A549 (cell line): ENCODE data around the gene LRRC4C. TPM values are rescaled to one million over a fixed set of nuclear protein-coding genes. Genes with fewer than 3 reads are reported as not detected.

Source experiments
- ATAC-seq, 2 experiments: fragments of 200-7000 bp in 1 of 2; fragments of >200 bp in 1 of 2; cut with Nextera tagmentation in 1 of 2; cut with Tn5 transposase in 1 of 2; 3 replicates each; pipeline versions ENCODE4 v1.8.0 to v1.9.1; 2018 to 2020; ENCODE audit warnings: mild to moderate bottlenecking in 1 of 2, moderate library complexity in 1 of 2
- CTCF ChIA-PET: fragments of 300-600 bp; sonication (Branson Sonifier 250); formaldehyde crosslinking; extraction: SDS; loops from one replicate; lab custom pipeline; 2021; ENCODE audit warnings: antibody characterized with exemption, inconsistent platforms; lab: Yijun Ruan, JAX
- POLR2A ChIA-PET: fragments of 350-600 bp; formaldehyde crosslinking; extraction: SDS; loops from one replicate; lab custom pipeline; 2021; ENCODE audit warnings: antibody characterized with exemption, inconsistent platforms; lab: Yijun Ruan, JAX
- DNase-seq, 2 experiments: peaks; one replicate each; pipeline versions ENCODE4 v3.0.0 to v3.0.0-alpha.2; 2011 to 2016; ENCODE audit warnings: low read depth in 1 of 2, low spot score in 1 of 2
- FAIRE-seq: peaks from 2 replicates; lab custom pipeline; 2011; peaks lifted over from hg19 to GRCh38; lab: Jason Lieb, UNC
- H3K27ac ChIP-seq, 2 experiments: fragments of >200 bp; sonication (Bioruptor Twin); formaldehyde crosslinking; 3 replicates each; pipeline ENCODE4 v1.5.1; 2016 to 2017
- H3K4me1 ChIP-seq: fragments of >200 bp; sonication (Bioruptor Twin); formaldehyde crosslinking; 3 replicates; pipeline ENCODE4 v1.6.1; 2016
- H3K4me2 ChIP-seq: fragments of >200 bp; sonication (Bioruptor Twin); formaldehyde crosslinking; 3 replicates; pipeline ENCODE4 v1.6.1; 2016
- H3K4me3 ChIP-seq: fragments of >200 bp; sonication (Bioruptor Twin); formaldehyde crosslinking; 3 replicates; pipeline ENCODE4 v1.5.1; 2016
- H3K9me3 ChIP-seq: fragments of >200 bp; sonication (Bioruptor Twin); formaldehyde crosslinking; 3 replicates; pipeline ENCODE4 v1.6.1; 2016
- BHLHE40 ChIP-seq: IDR thresholded peaks from 2 replicates; pipeline ENCODE4 v1.6.1; 2012; ENCODE audit warnings: low read depth, low read length, inconsistent platforms
- CBX2 ChIP-seq: fragments of 200-600 bp; sonication (generic); IDR thresholded peaks from 2 replicates; pipeline ENCODE4 v1.6.1; 2016; ENCODE audit warnings: low read depth, mild to moderate bottlenecking, borderline replicate concordance
- CEBPB ChIP-seq, 2 experiments: fragments of >200 bp in 1 of 2; sonication (Bioruptor Twin) in 1 of 2; formaldehyde crosslinking in 1 of 2; IDR thresholded peaks; 2 replicates each; pipeline ENCODE4 v1.6.1; 2012 to 2016
- CHD2 ChIP-seq: fragments of 150-350 bp; IDR thresholded peaks from 2 replicates; pipeline ENCODE4 v1.6.1; 2014; ENCODE audit warnings: low read length; ENCODE audit not compliant: partially characterized antibody
- EHF ChIP-seq: fragments of 250-450 bp; sonication (Bioruptor Pico); IDR thresholded peaks from 2 replicates; pipeline ENCODE4 v1.5.0; 2020; ENCODE audit warnings: mild to moderate bottlenecking
- EHMT2 ChIP-seq: fragments of 200-600 bp; sonication (generic); IDR thresholded peaks from 2 replicates; pipeline ENCODE4 v1.6.1; 2016; ENCODE audit warnings: antibody characterized with exemption, low read depth, mild to moderate bottlenecking, moderate library complexity
- EP300 ChIP-seq, 2 experiments: fragments of >200 bp; sonication (Bioruptor Twin); formaldehyde crosslinking; IDR thresholded peaks; 2 replicates in 1 of 2; 3 replicates in 1 of 2; pipeline ENCODE4 v1.6.1; 2016 to 2017
- HEYL ChIP-seq: fragments of 250-450 bp; sonication (Bioruptor Pico); IDR thresholded peaks from 2 replicates; pipeline ENCODE4 v1.8.0; 2021; ENCODE audit warnings: mild to moderate bottlenecking, moderate library complexity
- HOXB13 ChIP-seq: fragments of 250-450 bp; sonication (Bioruptor Pico); IDR thresholded peaks from 2 replicates; pipeline ENCODE4 v1.5.0; 2020; ENCODE audit warnings: low read depth, mild to moderate bottlenecking, moderate library complexity
- JUNB ChIP-seq: fragments of >200 bp; sonication (Bioruptor Twin); formaldehyde crosslinking; IDR thresholded peaks from 2 replicates; pipeline ENCODE4 v1.6.1; 2016
- KDM1A ChIP-seq: fragments of 200-600 bp; sonication (generic); IDR thresholded peaks from 2 replicates; pipeline ENCODE4 v1.6.1; 2016; ENCODE audit warnings: low read depth, mild to moderate bottlenecking
- KDM5A ChIP-seq: fragments of 200-600 bp; sonication (generic); IDR thresholded peaks from 2 replicates; pipeline ENCODE4 v1.6.1; 2016; ENCODE audit warnings: antibody characterized with exemption, mild to moderate bottlenecking
- MAFK ChIP-seq: fragments of 450-650 bp; IDR thresholded peaks from 2 replicates; pipeline ENCODE4 v1.6.1; 2014; ENCODE audit not compliant: partially characterized antibody
- MAZ ChIP-seq: fragments of 150-350 bp; IDR thresholded peaks from 2 replicates; pipeline ENCODE4 v1.6.1; 2014; ENCODE audit warnings: antibody characterized with exemption, low read depth, low read length, borderline replicate concordance
- NPAS2 ChIP-seq: fragments of 250-450 bp; sonication (Bioruptor Pico); IDR thresholded peaks from 2 replicates; pipeline ENCODE4 v1.8.0; 2022; ENCODE audit warnings: mild to moderate bottlenecking, moderate library complexity, borderline replicate concordance
- POLR2AphosphoS2 ChIP-seq: conservative IDR thresholded peaks from 2 replicates; pipeline ENCODE4 v1.6.1; 2012; ENCODE audit warnings: low read length, improper control_type of control experiment, inconsistent platforms
- RARB ChIP-seq: fragments of 250-450 bp; sonication (Bioruptor Pico); IDR thresholded peaks from 2 replicates; pipeline ENCODE4 v1.8.0; 2021; ENCODE audit warnings: mild to moderate bottlenecking, moderate library complexity
- TFCP2L1 ChIP-seq: fragments of 250-450 bp; sonication (Bioruptor Pico); IDR thresholded peaks from 2 replicates; pipeline ENCODE4 v1.5.0; 2021; ENCODE audit warnings: mild to moderate bottlenecking
- TP53 ChIP-seq: fragments of 250-450 bp; sonication (Bioruptor Pico); IDR thresholded peaks from 2 replicates; pipeline ENCODE4 v1.5.0; 2021; ENCODE audit warnings: mild to moderate bottlenecking, moderate library complexity
- ZC3H11A ChIP-seq: fragments of 450-650 bp; IDR thresholded peaks from 2 replicates; pipeline ENCODE4 v1.6.1; 2014; ENCODE audit warnings: antibody characterized with exemption, mild to moderate bottlenecking
- ZNF302 ChIP-seq: fragments of 250-450 bp; sonication (Bioruptor Pico); IDR thresholded peaks from 2 replicates; pipeline ENCODE4 v1.9.0; 2021; ENCODE audit warnings: inconsistent platforms, mild to moderate bottlenecking, moderate library complexity
- ZSCAN20 ChIP-seq: fragments of 250-450 bp; sonication (Bioruptor Pico); IDR thresholded peaks from 2 replicates; pipeline ENCODE4 v1.8.0; 2022; ENCODE audit warnings: mild to moderate bottlenecking, moderate library complexity
- WGBS: methylation state at CpG from one replicate; pipeline ENCODE4 v1.1.6; 2017; ENCODE audit errors: missing lambda C conversion rate; 5-methylcytosine and 5-hydroxymethylcytosine counted together
- polyA plus RNA-seq, 4 experiments: library from polyadenylated mRNA; depleted of rRNA in 3 of 4; stranded (reverse); fragments of >200 nt; fragmentation: RNase III in 1 of 4; extraction: RNeasy Plus Mini Kit Qiagen cat#74134 plus additional on column Dnase treatment in 1 of 4; gene quantifications; 2 replicates in 3 of 4; 3 replicates in 1 of 4; pipeline ENCODE4 v1.2.3, GENCODE V29; 2011 to 2017
- TF ChIP-seq, protein P1 (sequence below): fragments of 150-350 bp; IDR thresholded peaks from 2 replicates; pipeline ENCODE4 v1.6.1; 2014; ENCODE audit warnings: low read depth, mild to moderate bottlenecking, low read length
- TF ChIP-seq, protein P2 (sequence below): fragments of 250-450 bp; sonication (Bioruptor Pico); IDR thresholded peaks from 2 replicates; pipeline ENCODE4 v1.5.0; 2021; ENCODE audit warnings: mild to moderate bottlenecking, moderate library complexity, borderline replicate concordance
- TF ChIP-seq, protein P3 (sequence below): fragments of >200 bp; sonication (Bioruptor Twin); formaldehyde crosslinking; IDR thresholded peaks from 3 replicates; pipeline ENCODE4 v1.6.1; 2016
- TF ChIP-seq, protein P4 (sequence below): IDR thresholded peaks from 2 replicates; pipeline ENCODE4 v1.6.1; 2012
- TF ChIP-seq, protein P5 (sequence below): IDR thresholded peaks from 2 replicates; pipeline ENCODE4 v1.6.1; 2012; ENCODE audit warnings: low read depth, borderline replicate concordance
- TF ChIP-seq, protein P6 (sequence below): fragments of >200 bp; sonication (Bioruptor Twin); formaldehyde crosslinking; IDR thresholded peaks from 2 replicates; pipeline ENCODE4 v1.6.1; 2016

LRRC4C gene
- polyA plus RNA-seq, 2 of the 4 experiments (the other 2 are of a cell fraction): not detected

DNA sequence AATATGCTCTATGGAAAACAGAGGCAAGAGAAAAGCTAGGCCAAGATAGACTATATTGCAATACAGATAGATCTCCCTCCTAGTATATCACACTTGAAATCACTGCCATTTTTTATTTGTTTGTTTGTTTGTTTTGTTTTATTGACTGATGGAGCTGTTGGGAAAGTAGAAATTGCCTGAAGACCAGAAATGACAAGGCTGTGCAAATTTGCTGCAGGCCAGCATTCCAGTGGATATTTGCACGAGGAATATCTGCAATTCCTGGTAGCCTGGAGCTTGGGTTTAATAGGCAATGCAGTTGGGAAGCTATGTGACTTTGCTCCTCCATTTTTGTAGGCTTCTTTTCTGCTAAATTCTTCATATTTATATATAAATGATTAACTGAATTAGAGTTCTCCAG is 991.7 kb downstream of the LRRC4C start:
- Histone ChIP-seq H3K4me3 (no peak overlapping the region), H3K4me1 (no peaks in the 10 kb centered on the region), H3K27ac (no peak overlapping the region), H3K4me2 (no peak overlapping the region), H3K9me3 (no peaks in the 10 kb centered on the region)
- 0% methylated on average over 1 of the region's 1 CpG for WGBS
- TF ChIP-seq TP53 (CRISPR knock-in tag) (no peak), CEBPB (IDR thresholded peaks at IDR 0.05) (no peak), ZNF302 (no peak), EHF (CRISPR knock-in tag) (no peak), CHD2 (no peak), MAZ (no peak), CBX2 (no peak), RARB (CRISPR knock-in tag) (no peak), ZSCAN20 (no peak), HOXB13 (CRISPR knock-in tag) (no peak), MAFK (no peak), ZC3H11A (no peak)
- TF ChIP-seq, protein P1, sequence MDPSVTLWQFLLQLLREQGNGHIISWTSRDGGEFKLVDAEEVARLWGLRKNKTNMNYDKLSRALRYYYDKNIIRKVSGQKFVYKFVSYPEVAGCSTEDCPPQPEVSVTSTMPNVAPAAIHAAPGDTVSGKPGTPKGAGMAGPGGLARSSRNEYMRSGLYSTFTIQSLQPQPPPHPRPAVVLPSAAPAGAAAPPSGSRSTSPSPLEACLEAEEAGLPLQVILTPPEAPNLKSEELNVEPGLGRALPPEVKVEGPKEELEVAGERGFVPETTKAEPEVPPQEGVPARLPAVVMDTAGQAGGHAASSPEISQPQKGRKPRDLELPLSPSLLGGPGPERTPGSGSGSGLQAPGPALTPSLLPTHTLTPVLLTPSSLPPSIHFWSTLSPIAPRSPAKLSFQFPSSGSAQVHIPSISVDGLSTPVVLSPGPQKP: no peak
- TF ChIP-seq, protein P2, sequence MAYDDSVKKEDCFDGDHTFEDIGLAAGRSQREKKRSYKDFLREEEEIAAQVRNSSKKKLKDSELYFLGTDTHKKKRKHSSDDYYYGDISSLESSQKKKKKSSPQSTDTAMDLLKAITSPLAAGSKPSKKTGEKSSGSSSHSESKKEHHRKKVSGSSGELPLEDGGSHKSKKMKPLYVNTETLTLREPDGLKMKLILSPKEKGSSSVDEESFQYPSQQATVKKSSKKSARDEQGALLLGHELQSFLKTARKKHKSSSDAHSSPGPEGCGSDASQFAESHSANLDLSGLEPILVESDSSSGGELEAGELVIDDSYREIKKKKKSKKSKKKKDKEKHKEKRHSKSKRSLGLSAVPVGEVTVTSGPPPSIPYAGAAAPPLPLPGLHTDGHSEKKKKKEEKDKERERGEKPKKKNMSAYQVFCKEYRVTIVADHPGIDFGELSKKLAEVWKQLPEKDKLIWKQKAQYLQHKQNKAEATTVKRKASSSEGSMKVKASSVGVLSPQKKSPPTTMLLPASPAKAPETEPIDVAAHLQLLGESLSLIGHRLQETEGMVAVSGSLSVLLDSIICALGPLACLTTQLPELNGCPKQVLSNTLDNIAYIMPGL (CRISPR knock-in tag): no peak
- TF ChIP-seq, protein P3, sequence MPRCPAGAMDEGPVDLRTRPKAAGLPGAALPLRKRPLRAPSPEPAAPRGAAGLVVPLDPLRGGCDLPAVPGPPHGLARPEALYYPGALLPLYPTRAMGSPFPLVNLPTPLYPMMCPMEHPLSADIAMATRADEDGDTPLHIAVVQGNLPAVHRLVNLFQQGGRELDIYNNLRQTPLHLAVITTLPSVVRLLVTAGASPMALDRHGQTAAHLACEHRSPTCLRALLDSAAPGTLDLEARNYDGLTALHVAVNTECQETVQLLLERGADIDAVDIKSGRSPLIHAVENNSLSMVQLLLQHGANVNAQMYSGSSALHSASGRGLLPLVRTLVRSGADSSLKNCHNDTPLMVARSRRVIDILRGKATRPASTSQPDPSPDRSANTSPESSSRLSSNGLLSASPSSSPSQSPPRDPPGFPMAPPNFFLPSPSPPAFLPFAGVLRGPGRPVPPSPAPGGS: no peak
- ChIA-PET POLR2A (no interaction called here), CTCF (interaction anchor here (1.5 kb wide), 1 partner anchor 174 kb away, joined by 3 read pairs; no protein-coding TSS in a partner anchor)
- ATAC-seq (no peak), DNase-seq (no peak), FAIRE-seq (no peak)

DNA sequence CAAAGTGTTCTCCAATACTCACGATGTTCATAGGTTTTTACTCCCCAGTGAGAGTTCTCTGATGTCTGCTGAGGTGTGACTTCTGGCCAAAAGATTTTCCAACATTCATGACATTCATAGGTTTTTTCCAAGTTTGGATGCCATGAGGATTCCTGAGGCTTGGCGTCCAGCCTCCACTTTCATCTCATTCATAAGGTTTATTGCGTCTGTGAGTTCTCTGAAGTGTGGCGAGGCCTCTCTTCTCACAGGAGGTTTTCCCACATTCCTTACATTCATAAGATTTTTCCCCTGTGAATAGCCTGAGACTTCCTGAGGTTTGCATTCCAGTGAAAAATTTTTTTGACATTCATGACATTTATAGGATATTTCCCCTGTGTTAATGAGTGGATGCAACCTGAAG is 1014.1 kb downstream of the LRRC4C start:
- WGBS: 0% methylated on average over 4 of the region's 4 CpGs
- H3K9me3 ChIP-seq: peaks cover 25% of the 10 kb centered on the region; the same call in 2 of the 3 replicates
- TF ChIP-seq, protein P4, sequence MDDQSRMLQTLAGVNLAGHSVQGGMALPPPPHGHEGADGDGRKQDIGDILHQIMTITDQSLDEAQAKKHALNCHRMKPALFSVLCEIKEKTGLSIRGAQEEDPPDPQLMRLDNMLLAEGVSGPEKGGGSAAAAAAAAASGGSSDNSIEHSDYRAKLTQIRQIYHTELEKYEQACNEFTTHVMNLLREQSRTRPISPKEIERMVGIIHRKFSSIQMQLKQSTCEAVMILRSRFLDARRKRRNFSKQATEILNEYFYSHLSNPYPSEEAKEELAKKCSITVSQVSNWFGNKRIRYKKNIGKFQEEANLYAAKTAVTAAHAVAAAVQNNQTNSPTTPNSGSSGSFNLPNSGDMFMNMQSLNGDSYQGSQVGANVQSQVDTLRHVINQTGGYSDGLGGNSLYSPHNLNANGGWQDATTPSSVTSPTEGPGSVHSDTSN: no peak
- TF ChIP-seq NPAS2 (CRISPR knock-in tag): no peak
- TF ChIP-seq CEBPB (IDR thresholded peaks at IDR 0.05): no peak
- TF ChIP-seq HEYL (CRISPR knock-in tag): no peak
- no peak for TF ChIP-seq RARB (CRISPR knock-in tag)
- TF ChIP-seq, protein P2 (CRISPR knock-in tag): no peak
- no peak for TF ChIP-seq ZSCAN20
- TF ChIP-seq EP300 (IDR thresholded peaks at IDR 0.05): no peak
- TF ChIP-seq JUNB: no peak
- no peak for TF ChIP-seq KDM5A
- TF ChIP-seq BHLHE40: no peak
- no peak for TF ChIP-seq KDM1A
- TF ChIP-seq TP53 (CRISPR knock-in tag): no peak
- no peak for TF ChIP-seq POLR2AphosphoS2
- TF ChIP-seq TFCP2L1 (CRISPR knock-in tag): no peak
- TF ChIP-seq, protein P5, sequence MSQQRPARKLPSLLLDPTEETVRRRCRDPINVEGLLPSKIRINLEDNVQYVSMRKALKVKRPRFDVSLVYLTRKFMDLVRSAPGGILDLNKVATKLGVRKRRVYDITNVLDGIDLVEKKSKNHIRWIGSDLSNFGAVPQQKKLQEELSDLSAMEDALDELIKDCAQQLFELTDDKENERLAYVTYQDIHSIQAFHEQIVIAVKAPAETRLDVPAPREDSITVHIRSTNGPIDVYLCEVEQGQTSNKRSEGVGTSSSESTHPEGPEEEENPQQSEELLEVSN: no peak
- TF ChIP-seq, protein P6, sequence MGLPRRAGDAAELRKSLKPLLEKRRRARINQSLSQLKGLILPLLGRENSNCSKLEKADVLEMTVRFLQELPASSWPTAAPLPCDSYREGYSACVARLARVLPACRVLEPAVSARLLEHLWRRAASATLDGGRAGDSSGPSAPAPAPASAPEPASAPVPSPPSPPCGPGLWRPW: no peak
- no peak for TF ChIP-seq EHMT2
- TF ChIP-seq, all 56 proteins: peak for 0
- POLR2A ChIA-PET: no interaction called here
- Histone ChIP-seq H3K4me1 (no peaks in the 10 kb centered on the region), H3K4me3 (no peak overlapping the region), H3K4me2 (no peak overlapping the region), H3K27ac (no peak overlapping the region)
- CTCF ChIA-PET: interaction anchor here (0.5 kb wide), 1 partner anchor 380 kb away, joined by 4 read pairs; no protein-coding TSS in a partner anchor
- DNase-seq (peak in 1 of 2 experiments; percentile 6), ATAC-seq (no peak), FAIRE-seq (no peak)
